HEK293 (cell line): ENCODE data around the gene ARL15.

ENCODE experiments used
- CTCF ChIP-seq: fragments of 450-650 bp; formaldehyde crosslinking; IDR thresholded peaks from 2 replicates; pipeline ENCODE4 v1.5.1; 2016; ENCODE audit warnings: missing biosample characterization, missing genetic modification characterization
- REST ChIP-seq: fragments of 450-650 bp; formaldehyde crosslinking; IDR thresholded peaks from 2 replicates; pipeline ENCODE4 v1.5.1; 2016; ENCODE audit warnings: missing biosample characterization, missing genetic modification characterization
- ZBTB48 ChIP-seq: fragments of 450-650 bp; formaldehyde crosslinking; IDR thresholded peaks from 2 replicates; pipeline ENCODE4 v1.5.1; 2016; ENCODE audit warnings: missing biosample characterization, missing genetic modification characterization
- ZNF274 ChIP-seq, 2 experiments: fragments of 200-500 bp in 1 of 2; fragments of 450-650 bp in 1 of 2; sonication (Bioruptor generic) in 1 of 2; formaldehyde crosslinking in 1 of 2; IDR thresholded peaks; 2 replicates each; pipeline versions ENCODE4 v1.5.1 to v1.6.1; 2014 to 2016; ENCODE audit warnings: borderline replicate concordance in 1 of 2, inconsistent platforms in 1 of 2, low read length in 1 of 2, missing biosample characterization in 1 of 2, missing genetic modification characterization in 1 of 2
- TF ChIP-seq, protein P1 (sequence below): fragments of 450-650 bp; formaldehyde crosslinking; IDR thresholded peaks from 2 replicates; pipeline ENCODE4 v1.5.1; 2017; ENCODE audit warnings: missing biosample characterization, mild to moderate bottlenecking, missing genetic modification characterization, moderate library complexity
- TF ChIP-seq, protein P2 (sequence below): sonication (generic); formaldehyde crosslinking; IDR thresholded peaks from 2 replicates; pipeline ENCODE4 v1.8.1; 2022; ENCODE audit warnings: mild to moderate bottlenecking, moderate library complexity, missing genetic modification reagents

GRCh38 chr5:53917095-53917494 is 393.3 kb downstream of the ARL15 start:
- TF ChIP-seq REST (tag by site-specific recombination) (no peak), CTCF (no peak), ZBTB48 (tag by site-specific recombination) (no peak), ZNF274 (IDR thresholded peaks at IDR 0.05; ENCODE audit: low read length) (no peak), ZNF274 (tag by site-specific recombination; IDR thresholded peaks at IDR 0.05; ENCODE audit: borderline replicate concordance) (no peak)
- TF ChIP-seq, protein P1, sequence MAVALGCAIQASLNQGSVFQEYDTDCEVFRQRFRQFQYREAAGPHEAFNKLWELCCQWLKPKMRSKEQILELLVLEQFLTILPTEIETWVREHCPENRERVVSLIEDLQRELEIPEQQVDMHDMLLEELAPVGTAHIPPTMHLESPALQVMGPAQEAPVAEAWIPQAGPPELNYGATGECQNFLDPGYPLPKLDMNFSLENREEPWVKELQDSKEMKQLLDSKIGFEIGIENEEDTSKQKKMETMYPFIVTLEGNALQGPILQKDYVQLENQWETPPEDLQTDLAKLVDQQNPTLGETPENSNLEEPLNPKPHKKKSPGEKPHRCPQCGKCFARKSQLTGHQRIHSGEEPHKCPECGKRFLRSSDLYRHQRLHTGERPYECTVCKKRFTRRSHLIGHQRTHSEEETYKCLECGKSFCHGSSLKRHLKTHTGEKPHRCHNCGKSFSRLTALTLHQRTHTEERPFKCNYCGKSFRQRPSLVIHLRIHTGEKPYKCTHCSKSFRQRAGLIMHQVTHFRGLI (tag by site-specific recombination): no peak
- TF ChIP-seq, protein P2, sequence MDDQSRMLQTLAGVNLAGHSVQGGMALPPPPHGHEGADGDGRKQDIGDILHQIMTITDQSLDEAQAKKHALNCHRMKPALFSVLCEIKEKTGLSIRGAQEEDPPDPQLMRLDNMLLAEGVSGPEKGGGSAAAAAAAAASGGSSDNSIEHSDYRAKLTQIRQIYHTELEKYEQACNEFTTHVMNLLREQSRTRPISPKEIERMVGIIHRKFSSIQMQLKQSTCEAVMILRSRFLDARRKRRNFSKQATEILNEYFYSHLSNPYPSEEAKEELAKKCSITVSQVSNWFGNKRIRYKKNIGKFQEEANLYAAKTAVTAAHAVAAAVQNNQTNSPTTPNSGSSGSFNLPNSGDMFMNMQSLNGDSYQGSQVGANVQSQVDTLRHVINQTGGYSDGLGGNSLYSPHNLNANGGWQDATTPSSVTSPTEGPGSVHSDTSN (CRISPR knock-in tag): no peak
